ENCODE data around the gene SELENOV. TPM values are rescaled to one million over a fixed set of nuclear protein-coding genes. Genes with fewer than 3 reads are reported as not detected.
A peak's percentile ranks its signal among the peaks of the same experiment; 100 is the strongest.

The SELENOV gene
- total and polyA plus RNA-seq, 9 of the 15 experiments (the other 6 are each of a cell fraction or from before 2014, with no cell fraction given), result 0.04 to 0.09 (median 0.06) TPM; not detected in 4

DNA sequence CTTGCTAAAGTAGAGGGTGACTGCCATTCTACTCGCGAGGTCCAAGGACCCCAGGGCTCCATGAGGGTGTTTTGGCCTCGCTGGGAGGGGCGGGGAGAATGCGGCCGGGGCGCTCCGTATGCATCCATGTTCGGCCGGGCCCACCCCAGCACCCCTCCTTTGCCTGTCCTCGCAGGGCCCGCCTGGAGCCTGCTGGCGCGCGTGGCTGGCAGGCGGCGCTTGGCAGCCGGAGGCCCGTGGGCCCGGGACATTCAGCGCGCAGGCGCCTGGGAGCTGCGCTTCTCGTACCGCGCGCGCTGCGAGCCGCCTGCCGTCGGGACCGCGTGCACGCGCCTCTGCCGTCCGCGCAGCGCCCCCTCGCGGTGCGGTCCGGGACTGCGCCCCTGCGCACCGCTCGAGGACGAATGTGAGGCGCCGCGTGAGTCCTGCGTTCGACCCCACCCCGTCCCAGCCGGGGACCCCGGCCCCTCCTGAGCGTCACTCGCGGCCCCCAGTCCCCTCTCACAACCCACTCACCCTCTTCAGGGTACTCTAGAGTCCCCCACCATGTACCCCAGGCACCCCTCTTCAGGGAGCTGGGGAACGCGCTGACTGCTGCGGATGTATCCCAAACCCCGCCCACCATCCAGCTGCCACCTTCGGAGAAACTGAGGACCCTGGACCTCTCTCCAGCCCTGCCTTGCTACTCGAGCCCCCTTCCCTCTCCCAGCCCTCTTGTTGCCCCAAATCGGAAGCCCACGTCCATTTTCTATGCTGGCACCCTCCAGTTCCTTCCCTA, 12.1 kb upstream of the SELENOV start (continued):
- TF ChIP-seq ZNF212 (CRISPR knock-in tag; IDR thresholded peaks at IDR 0.05), result no peak
- no peak for TF ChIP-seq DMBX1 (CRISPR knock-in tag; IDR thresholded peaks at IDR 0.05; ENCODE audit: borderline replicate concordance)
- no peak for TF ChIP-seq RBBP5 (IDR thresholded peaks at IDR 0.05; ENCODE audit: borderline replicate concordance, insufficient read depth, low read length, poor library complexity, severe bottlenecking)
- TF ChIP-seq ZNF175 (CRISPR knock-in tag; IDR thresholded peaks at IDR 0.05; ENCODE audit: low read depth), result 0 out of 2 replicates have a peak, but pooled peaks have one; percentile 31
- TF ChIP-seq, protein P1, sequence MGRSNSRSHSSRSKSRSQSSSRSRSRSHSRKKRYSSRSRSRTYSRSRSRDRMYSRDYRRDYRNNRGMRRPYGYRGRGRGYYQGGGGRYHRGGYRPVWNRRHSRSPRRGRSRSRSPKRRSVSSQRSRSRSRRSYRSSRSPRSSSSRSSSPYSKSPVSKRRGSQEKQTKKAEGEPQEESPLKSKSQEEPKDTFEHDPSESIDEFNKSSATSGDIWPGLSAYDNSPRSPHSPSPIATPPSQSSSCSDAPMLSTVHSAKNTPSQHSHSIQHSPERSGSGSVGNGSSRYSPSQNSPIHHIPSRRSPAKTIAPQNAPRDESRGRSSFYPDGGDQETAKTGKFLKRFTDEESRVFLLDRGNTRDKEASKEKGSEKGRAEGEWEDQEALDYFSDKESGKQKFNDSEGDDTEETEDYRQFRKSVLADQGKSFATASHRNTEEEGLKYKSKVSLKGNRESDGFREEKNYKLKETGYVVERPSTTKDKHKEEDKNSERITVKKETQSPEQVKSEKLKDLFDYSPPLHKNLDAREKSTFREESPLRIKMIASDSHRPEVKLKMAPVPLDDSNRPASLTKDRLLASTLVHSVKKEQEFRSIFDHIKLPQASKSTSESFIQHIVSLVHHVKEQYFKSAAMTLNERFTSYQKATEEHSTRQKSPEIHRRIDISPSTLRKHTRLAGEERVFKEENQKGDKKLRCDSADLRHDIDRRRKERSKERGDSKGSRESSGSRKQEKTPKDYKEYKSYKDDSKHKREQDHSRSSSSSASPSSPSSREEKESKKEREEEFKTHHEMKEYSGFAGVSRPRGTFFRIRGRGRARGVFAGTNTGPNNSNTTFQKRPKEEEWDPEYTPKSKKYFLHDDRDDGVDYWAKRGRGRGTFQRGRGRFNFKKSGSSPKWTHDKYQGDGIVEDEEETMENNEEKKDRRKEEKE (IDR thresholded peaks at IDR 0.05; ENCODE audit: borderline replicate concordance in 1 of 2, control insufficient read depth in 1 of 2, low read depth in 2 of 2, low read length in 1 of 2), result 0 out of 4 replicates have a peak, but pooled peaks of 1 of the 2 experiments have one; percentile 76
- TF ChIP-seq, protein P2, sequence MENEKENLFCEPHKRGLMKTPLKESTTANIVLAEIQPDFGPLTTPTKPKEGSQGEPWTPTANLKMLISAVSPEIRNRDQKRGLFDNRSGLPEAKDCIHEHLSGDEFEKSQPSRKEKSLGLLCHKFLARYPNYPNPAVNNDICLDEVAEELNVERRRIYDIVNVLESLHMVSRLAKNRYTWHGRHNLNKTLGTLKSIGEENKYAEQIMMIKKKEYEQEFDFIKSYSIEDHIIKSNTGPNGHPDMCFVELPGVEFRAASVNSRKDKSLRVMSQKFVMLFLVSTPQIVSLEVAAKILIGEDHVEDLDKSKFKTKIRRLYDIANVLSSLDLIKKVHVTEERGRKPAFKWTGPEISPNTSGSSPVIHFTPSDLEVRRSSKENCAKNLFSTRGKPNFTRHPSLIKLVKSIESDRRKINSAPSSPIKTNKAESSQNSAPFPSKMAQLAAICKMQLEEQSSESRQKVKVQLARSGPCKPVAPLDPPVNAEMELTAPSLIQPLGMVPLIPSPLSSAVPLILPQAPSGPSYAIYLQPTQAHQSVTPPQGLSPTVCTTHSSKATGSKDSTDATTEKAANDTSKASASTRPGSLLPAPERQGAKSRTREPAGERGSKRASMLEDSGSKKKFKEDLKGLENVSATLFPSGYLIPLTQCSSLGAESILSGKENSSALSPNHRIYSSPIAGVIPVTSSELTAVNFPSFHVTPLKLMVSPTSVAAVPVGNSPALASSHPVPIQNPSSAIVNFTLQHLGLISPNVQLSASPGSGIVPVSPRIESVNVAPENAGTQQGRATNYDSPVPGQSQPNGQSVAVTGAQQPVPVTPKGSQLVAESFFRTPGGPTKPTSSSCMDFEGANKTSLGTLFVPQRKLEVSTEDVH (IDR thresholded peaks at IDR 0.05; ENCODE audit: low read depth, partially characterized antibody), result no peak
- TF ChIP-seq FOXA3 (CRISPR knock-in tag; conservative IDR thresholded peaks at IDR 0.05 in 1 of 2, IDR thresholded peaks at IDR 0.05 in 1 of 2), result peak in 1 of 2 experiments; percentile 95; a peak in 2 of 4 replicates
- TF ChIP-seq, protein P3, sequence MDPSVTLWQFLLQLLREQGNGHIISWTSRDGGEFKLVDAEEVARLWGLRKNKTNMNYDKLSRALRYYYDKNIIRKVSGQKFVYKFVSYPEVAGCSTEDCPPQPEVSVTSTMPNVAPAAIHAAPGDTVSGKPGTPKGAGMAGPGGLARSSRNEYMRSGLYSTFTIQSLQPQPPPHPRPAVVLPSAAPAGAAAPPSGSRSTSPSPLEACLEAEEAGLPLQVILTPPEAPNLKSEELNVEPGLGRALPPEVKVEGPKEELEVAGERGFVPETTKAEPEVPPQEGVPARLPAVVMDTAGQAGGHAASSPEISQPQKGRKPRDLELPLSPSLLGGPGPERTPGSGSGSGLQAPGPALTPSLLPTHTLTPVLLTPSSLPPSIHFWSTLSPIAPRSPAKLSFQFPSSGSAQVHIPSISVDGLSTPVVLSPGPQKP (CRISPR knock-in tag; IDR thresholded peaks at IDR 0.05), result peak; percentile 92
- TF ChIP-seq, protein P4, sequence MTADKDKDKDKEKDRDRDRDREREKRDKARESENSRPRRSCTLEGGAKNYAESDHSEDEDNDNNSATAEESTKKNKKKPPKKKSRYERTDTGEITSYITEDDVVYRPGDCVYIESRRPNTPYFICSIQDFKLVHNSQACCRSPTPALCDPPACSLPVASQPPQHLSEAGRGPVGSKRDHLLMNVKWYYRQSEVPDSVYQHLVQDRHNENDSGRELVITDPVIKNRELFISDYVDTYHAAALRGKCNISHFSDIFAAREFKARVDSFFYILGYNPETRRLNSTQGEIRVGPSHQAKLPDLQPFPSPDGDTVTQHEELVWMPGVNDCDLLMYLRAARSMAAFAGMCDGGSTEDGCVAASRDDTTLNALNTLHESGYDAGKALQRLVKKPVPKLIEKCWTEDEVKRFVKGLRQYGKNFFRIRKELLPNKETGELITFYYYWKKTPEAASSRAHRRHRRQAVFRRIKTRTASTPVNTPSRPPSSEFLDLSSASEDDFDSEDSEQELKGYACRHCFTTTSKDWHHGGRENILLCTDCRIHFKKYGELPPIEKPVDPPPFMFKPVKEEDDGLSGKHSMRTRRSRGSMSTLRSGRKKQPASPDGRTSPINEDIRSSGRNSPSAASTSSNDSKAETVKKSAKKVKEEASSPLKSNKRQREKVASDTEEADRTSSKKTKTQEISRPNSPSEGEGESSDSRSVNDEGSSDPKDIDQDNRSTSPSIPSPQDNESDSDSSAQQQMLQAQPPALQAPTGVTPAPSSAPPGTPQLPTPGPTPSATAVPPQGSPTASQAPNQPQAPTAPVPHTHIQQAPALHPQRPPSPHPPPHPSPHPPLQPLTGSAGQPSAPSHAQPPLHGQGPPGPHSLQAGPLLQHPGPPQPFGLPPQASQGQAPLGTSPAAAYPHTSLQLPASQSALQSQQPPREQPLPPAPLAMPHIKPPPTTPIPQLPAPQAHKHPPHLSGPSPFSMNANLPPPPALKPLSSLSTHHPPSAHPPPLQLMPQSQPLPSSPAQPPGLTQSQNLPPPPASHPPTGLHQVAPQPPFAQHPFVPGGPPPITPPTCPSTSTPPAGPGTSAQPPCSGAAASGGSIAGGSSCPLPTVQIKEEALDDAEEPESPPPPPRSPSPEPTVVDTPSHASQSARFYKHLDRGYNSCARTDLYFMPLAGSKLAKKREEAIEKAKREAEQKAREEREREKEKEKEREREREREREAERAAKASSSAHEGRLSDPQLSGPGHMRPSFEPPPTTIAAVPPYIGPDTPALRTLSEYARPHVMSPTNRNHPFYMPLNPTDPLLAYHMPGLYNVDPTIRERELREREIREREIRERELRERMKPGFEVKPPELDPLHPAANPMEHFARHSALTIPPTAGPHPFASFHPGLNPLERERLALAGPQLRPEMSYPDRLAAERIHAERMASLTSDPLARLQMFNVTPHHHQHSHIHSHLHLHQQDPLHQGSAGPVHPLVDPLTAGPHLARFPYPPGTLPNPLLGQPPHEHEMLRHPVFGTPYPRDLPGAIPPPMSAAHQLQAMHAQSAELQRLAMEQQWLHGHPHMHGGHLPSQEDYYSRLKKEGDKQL (CRISPR knock-in tag; IDR thresholded peaks at IDR 0.05; ENCODE audit: borderline replicate concordance), result peak; percentile 99
- TF ChIP-seq ZNF134 (CRISPR knock-in tag; conservative IDR thresholded peaks at IDR 0.05), result no peak
- peak; percentile 25; the same call in 1 of the 2 replicates for TF ChIP-seq FOSL1 (tag; conservative IDR thresholded peaks at IDR 0.05)
- no peak for TF ChIP-seq ZBTB8A (IDR thresholded peaks at IDR 0.05; ENCODE audit: partially characterized antibody)

All from K562 (cell line).